ENCODE results near the gene VPS13D.
A peak's percentile ranks its signal among the peaks of the same experiment; 100 is the strongest.

Gene VPS13D

DNA sequence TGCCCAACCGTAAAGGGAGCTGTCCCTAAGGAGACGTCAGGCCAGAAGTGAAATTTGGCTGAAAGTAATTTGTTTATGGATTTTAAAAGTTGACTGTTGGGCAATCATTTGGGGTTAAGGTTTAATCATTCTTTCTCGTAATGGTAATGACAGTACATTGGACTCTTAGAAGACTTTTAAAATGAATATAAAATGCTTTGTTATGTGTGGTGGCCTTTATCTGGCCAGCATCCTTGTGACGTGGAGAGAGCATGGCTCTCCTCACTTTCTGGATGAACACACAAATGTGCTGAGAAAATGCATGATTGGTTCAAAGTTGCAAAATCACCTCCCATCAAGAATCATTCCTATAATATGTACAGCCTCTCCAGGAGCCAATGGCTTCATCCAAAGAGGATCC lies 227.9 kb downstream of the VPS13D start:
- H3K4me3 ChIP-seq (ENCODE audit: insufficient read depth in 1 of 2, low read depth in 1 of 2, low read length in 2 of 2), result no peak overlapping the region
- H2AFZ ChIP-seq (ENCODE audit: low read depth, low read length), result no peak overlapping the region
- DNase-seq, result no peak
- no peak overlapping the region for H2BK5ac ChIP-seq (ENCODE audit: low read depth, low read length, poor library complexity, severe bottlenecking)
- H2BK120ac ChIP-seq (ENCODE audit: low read depth, low read length), result no peak overlapping the region
- H3K18ac ChIP-seq (ENCODE audit: low read depth in 1 of 2, low read length in 2 of 2), result no peak overlapping the region
- H3K14ac ChIP-seq (ENCODE audit: low read length in 2 of 2), result no peak overlapping the region
- peaks cover 21% of the 10 kb centered on the region for H3K4me1 ChIP-seq (ENCODE audit: control insufficient read depth, insufficient read depth, low read depth, low read length)
- H3K79me1 ChIP-seq (replicated peaks; ENCODE audit: low read length, poor library complexity, severe bottlenecking), result peaks cover 5% of the 10 kb centered on the region
- no peak overlapping the region for H4K8ac ChIP-seq (ENCODE audit: low read length)
- peak overlapping the region; percentile 34 for H3K9ac ChIP-seq (ENCODE audit: low read length)
- no peak overlapping the region for H4K91ac ChIP-seq (ENCODE audit: low read length)
- WGBS, result 97% methylated on average over 4 of the region's 4 CpGs
- no peak overlapping the region for H2AK5ac ChIP-seq (ENCODE audit: low read length, severe bottlenecking)
- peaks cover 6 to 8% of the 10 kb centered on the region in 2 experiments for H3K36me3 ChIP-seq (ENCODE audit: control insufficient read depth in 1 of 2, insufficient read depth in 2 of 2, low read depth in 1 of 2, low read length in 2 of 2)
- no peaks in the 10 kb centered on the region for H3K9me3 ChIP-seq (ENCODE audit: control insufficient read depth, low read length)
- no peak overlapping the region for H2BK12ac ChIP-seq (ENCODE audit: low read length in 2 of 2)
- no peak overlapping the region for H2BK15ac ChIP-seq (ENCODE audit: low read depth, poor library complexity, severe bottlenecking)
- H3K27ac ChIP-seq (ENCODE audit: low read length, poor library complexity, severe bottlenecking), result no peak overlapping the region
- H3K4me2 ChIP-seq (ENCODE audit: low read length, poor library complexity, severe bottlenecking), result no peak overlapping the region
- H3K23ac ChIP-seq (ENCODE audit: low read length in 2 of 2), result no peak overlapping the region
- no peak overlapping the region for H3K4ac ChIP-seq (ENCODE audit: low read depth in 1 of 2, low read length in 2 of 2)
- no peaks in the 10 kb centered on the region for H3K27me3 ChIP-seq (ENCODE audit: control insufficient read depth in 1 of 2, insufficient read depth in 1 of 2, low read length in 2 of 2)

DNA sequence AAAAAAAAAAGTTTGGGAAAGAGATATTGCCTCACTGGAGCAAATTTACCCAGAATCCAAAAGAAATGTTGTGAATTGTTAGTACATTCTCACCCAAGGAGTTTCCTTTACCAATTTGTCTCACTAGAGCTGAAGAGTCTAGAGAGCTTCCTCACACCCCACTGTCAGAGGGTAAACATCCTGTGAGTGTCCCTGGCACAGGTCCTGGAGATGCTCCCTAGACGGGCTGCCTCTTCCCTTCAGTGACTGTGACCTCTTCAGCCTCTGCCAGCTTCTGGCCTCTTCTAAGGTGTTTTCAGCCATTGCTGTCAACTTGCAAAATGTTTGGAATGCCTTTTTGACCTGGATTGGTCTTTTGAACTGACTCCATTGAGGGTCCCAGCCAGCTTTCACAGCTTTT lies 228.7 kb downstream of the VPS13D start:
- H4K8ac ChIP-seq (ENCODE audit: low read length), result no peak overlapping the region
- no peak overlapping the region for H2BK15ac ChIP-seq (ENCODE audit: low read depth, poor library complexity, severe bottlenecking)
- H3K27ac ChIP-seq (ENCODE audit: low read length, poor library complexity, severe bottlenecking), result no peak overlapping the region
- 37% methylated on average over 1 of the region's 1 CpG for WGBS
- H3K14ac ChIP-seq (ENCODE audit: low read length in 2 of 2), result no peak overlapping the region
- H3K4me3 ChIP-seq (ENCODE audit: insufficient read depth in 1 of 2, low read depth in 1 of 2, low read length in 2 of 2), result peak overlapping the region in 1 of 2 experiments; percentile 8
- H3K18ac ChIP-seq (ENCODE audit: low read depth in 1 of 2, low read length in 2 of 2), result no peak overlapping the region
- no peak overlapping the region for H3K4me2 ChIP-seq (ENCODE audit: low read length, poor library complexity, severe bottlenecking)
- peaks cover 6 to 11% of the 10 kb centered on the region in 2 experiments for H3K36me3 ChIP-seq (ENCODE audit: control insufficient read depth in 1 of 2, insufficient read depth in 2 of 2, low read depth in 1 of 2, low read length in 2 of 2)
- H4K91ac ChIP-seq (ENCODE audit: low read length), result no peak overlapping the region
- H3K9ac ChIP-seq (ENCODE audit: low read length), result peak overlapping the region; percentile 34
- H3K79me1 ChIP-seq (replicated peaks; ENCODE audit: low read length, poor library complexity, severe bottlenecking), result peaks cover 4% of the 10 kb centered on the region
- no peak overlapping the region for H3K23ac ChIP-seq (ENCODE audit: low read length in 2 of 2)
- H3K4me1 ChIP-seq (ENCODE audit: control insufficient read depth, insufficient read depth, low read depth, low read length), result peaks cover 19% of the 10 kb centered on the region
- H2BK12ac ChIP-seq (ENCODE audit: low read length in 2 of 2), result no peak overlapping the region
- H2AK5ac ChIP-seq (ENCODE audit: low read length, severe bottlenecking), result no peak overlapping the region
- no peak overlapping the region for H3K4ac ChIP-seq (ENCODE audit: low read depth in 1 of 2, low read length in 2 of 2)
- H2BK120ac ChIP-seq (ENCODE audit: low read depth, low read length), result no peak overlapping the region
- H3K27me3 ChIP-seq (ENCODE audit: control insufficient read depth in 1 of 2, insufficient read depth in 1 of 2, low read length in 2 of 2), result no peaks in the 10 kb centered on the region
- H2BK5ac ChIP-seq (ENCODE audit: low read depth, low read length, poor library complexity, severe bottlenecking), result no peak overlapping the region
- DNase-seq, result no peak
- H2AFZ ChIP-seq (ENCODE audit: low read depth, low read length), result no peak overlapping the region
- no peaks in the 10 kb centered on the region for H3K9me3 ChIP-seq (ENCODE audit: control insufficient read depth, low read length)

DNA sequence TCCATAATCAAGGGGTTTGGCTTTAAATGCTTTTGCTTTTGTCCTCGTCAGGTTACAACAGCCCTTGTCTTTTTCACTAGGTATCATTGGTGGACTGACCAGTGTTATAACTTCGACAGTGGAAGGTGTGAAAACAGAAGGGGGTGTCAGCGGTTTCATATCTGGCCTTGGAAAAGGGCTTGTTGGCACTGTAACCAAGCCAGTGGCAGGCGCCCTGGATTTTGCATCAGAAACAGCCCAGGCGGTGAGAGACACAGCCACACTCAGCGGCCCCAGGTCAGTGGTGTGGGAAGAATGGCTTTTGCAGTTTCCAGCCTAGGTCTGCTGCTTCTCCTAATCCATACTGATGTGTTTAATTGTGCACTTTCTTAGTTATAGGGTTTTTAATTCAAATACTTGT lies 230.3 kb downstream of the VPS13D start:
- Histone ChIP-seq H2AK5ac (ENCODE audit: low read length, severe bottlenecking) (no peak overlapping the region), H4K91ac (ENCODE audit: low read length) (no peak overlapping the region), H3K4me2 (ENCODE audit: low read length, poor library complexity, severe bottlenecking) (no peak overlapping the region), H3K4ac (ENCODE audit: low read depth in 1 of 2, low read length in 2 of 2) (no peak overlapping the region), H2BK15ac (ENCODE audit: low read depth, poor library complexity, severe bottlenecking) (no peak overlapping the region), H3K36me3 (ENCODE audit: control insufficient read depth in 1 of 2, insufficient read depth in 2 of 2, low read depth in 1 of 2, low read length in 2 of 2) (peaks cover 6 to 12% of the 10 kb centered on the region in 2 experiments), H3K23ac (ENCODE audit: low read length in 2 of 2) (no peak overlapping the region), H2BK12ac (ENCODE audit: low read length in 2 of 2) (no peak overlapping the region), H3K18ac (ENCODE audit: low read depth in 1 of 2, low read length in 2 of 2) (no peak overlapping the region), H2AFZ (ENCODE audit: low read depth, low read length) (no peak overlapping the region), H2BK5ac (ENCODE audit: low read depth, low read length, poor library complexity, severe bottlenecking) (no peak overlapping the region), H3K79me1 (replicated peaks; ENCODE audit: low read length, poor library complexity, severe bottlenecking) (peaks cover 4% of the 10 kb centered on the region), H3K27ac (ENCODE audit: low read length, poor library complexity, severe bottlenecking) (no peak overlapping the region), H2BK120ac (ENCODE audit: low read depth, low read length) (no peak overlapping the region), H3K4me3 (ENCODE audit: insufficient read depth in 1 of 2, low read depth in 1 of 2, low read length in 2 of 2) (no peak overlapping the region), H4K8ac (ENCODE audit: low read length) (no peak overlapping the region), H3K9ac (ENCODE audit: low read length) (no peak overlapping the region), H3K9me3 (ENCODE audit: control insufficient read depth, low read length) (no peaks in the 10 kb centered on the region), H3K27me3 (ENCODE audit: control insufficient read depth in 1 of 2, insufficient read depth in 1 of 2, low read length in 2 of 2) (no peaks in the 10 kb centered on the region), H3K14ac (ENCODE audit: low read length in 2 of 2) (no peak overlapping the region), H3K4me1 (ENCODE audit: control insufficient read depth, insufficient read depth, low read depth, low read length) (peaks cover 17% of the 10 kb centered on the region)
- 100% methylated on average over 6 of the region's 6 CpGs for WGBS
- no peak for DNase-seq

DNA sequence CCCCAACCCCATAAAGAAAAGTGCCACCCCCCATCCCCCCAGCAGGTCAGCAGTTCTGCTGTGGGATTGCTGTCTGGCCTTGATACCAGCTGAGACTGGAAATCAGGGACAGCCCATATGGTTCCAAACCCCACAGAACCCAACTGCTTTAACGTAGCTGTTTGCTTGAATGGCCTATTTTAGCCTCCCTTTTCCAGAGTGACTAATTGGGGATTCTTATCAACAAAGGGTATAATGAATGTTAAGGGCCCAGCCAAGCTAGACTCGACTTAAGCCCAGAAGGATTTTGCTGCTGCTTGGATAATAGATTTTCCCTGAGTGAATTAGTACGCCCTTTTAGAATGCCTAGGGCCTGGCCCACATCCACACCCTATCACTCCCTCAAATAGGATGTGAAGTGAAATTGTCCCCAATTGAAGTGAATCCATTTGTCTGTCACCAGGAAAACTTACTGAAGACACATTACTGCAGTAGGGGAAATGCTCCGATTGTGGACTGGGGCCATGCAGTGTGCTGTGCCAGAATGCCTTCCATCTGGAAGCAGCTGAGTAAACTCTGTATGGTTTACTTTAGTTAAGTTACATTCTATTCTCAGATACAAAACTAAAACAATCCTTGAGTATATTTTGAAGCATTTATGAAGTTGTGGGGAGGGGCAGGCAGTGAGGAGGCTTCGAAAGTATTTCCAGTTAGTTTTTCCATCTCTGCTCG lies 231.2 kb downstream of the VPS13D start:
- WGBS, result 88% methylated on average over 5 of the region's 6 CpGs
- H3K27ac ChIP-seq (ENCODE audit: low read length, poor library complexity, severe bottlenecking), result no peak overlapping the region
- H2AFZ ChIP-seq (ENCODE audit: low read depth, low read length), result no peak overlapping the region
- H2BK5ac ChIP-seq (ENCODE audit: low read depth, low read length, poor library complexity, severe bottlenecking), result no peak overlapping the region
- H2BK120ac ChIP-seq (ENCODE audit: low read depth, low read length), result no peak overlapping the region
- DNase-seq, result no peak
- H2AK5ac ChIP-seq (ENCODE audit: low read length, severe bottlenecking), result peak overlapping the region; percentile 13
- H3K4me3 ChIP-seq (ENCODE audit: insufficient read depth in 1 of 2, low read depth in 1 of 2, low read length in 2 of 2), result no peak overlapping the region
- H3K27me3 ChIP-seq (ENCODE audit: control insufficient read depth in 1 of 2, insufficient read depth in 1 of 2, low read length in 2 of 2), result no peaks in the 10 kb centered on the region
- H3K18ac ChIP-seq (ENCODE audit: low read depth in 1 of 2, low read length in 2 of 2), result no peak overlapping the region
- no peaks in the 10 kb centered on the region for H3K9me3 ChIP-seq (ENCODE audit: control insufficient read depth, low read length)
- H4K91ac ChIP-seq (ENCODE audit: low read length), result no peak overlapping the region
- H3K4ac ChIP-seq (ENCODE audit: low read depth in 1 of 2, low read length in 2 of 2), result no peak overlapping the region
- peaks cover 6 to 12% of the 10 kb centered on the region in 2 experiments for H3K36me3 ChIP-seq (ENCODE audit: control insufficient read depth in 1 of 2, insufficient read depth in 2 of 2, low read depth in 1 of 2, low read length in 2 of 2)
- H4K8ac ChIP-seq (ENCODE audit: low read length), result no peak overlapping the region
- no peak overlapping the region for H2BK15ac ChIP-seq (ENCODE audit: low read depth, poor library complexity, severe bottlenecking)
- H3K4me2 ChIP-seq (ENCODE audit: low read length, poor library complexity, severe bottlenecking), result no peak overlapping the region
- H3K4me1 ChIP-seq (ENCODE audit: control insufficient read depth, insufficient read depth, low read depth, low read length), result peaks cover 15% of the 10 kb centered on the region
- H3K23ac ChIP-seq (ENCODE audit: low read length in 2 of 2), result no peak overlapping the region
- H3K14ac ChIP-seq (ENCODE audit: low read length in 2 of 2), result no peak overlapping the region
- peaks cover 4% of the 10 kb centered on the region for H3K79me1 ChIP-seq (replicated peaks; ENCODE audit: low read length, poor library complexity, severe bottlenecking)
- H3K9ac ChIP-seq (ENCODE audit: low read length), result no peak overlapping the region
- no peak overlapping the region for H2BK12ac ChIP-seq (ENCODE audit: low read length in 2 of 2)

All from mesenchymal stem cell (in vitro differentiated cells and primary cell).